OCI-LY7 (cell line): ENCODE results near the gene TIRAP. TPM values are rescaled to one million over a fixed set of nuclear protein-coding genes. Genes with fewer than 3 reads are reported as not detected.

Source experiments
- BruUV-seq: library from RNA; stranded (reverse); fragments of 400-500 nt; replicated peaks from 2 replicates; lab custom pipeline; 2021; lab: Mats Ljungman, UMichigan
- CTCF ChIA-PET: fragments of 300-600 bp; sonication (Branson Sonifier 250); formaldehyde crosslinking; loops from one replicate; lab custom pipeline; 2022; ENCODE audit warnings: antibody characterized with exemption; ENCODE audit not compliant: unreplicated experiment; lab: Charles Lee
- POLR2A ChIA-PET: fragments of 300-600 bp; sonication (Branson Sonifier 250); formaldehyde crosslinking; loops from one replicate; lab custom pipeline; 2022; ENCODE audit warnings: antibody characterized with exemption; lab: Charles Lee
- DNase-seq: peaks from one replicate; pipeline ENCODE4 v3.0.0-alpha.2; 2015; ENCODE audit warnings: low spot score
- H2AFZ ChIP-seq: fragments of 200-600 bp; sonication (generic), shearing (Covaris generic); 2 replicates; pipeline ENCODE4 v1.6.1; 2014; ENCODE audit warnings: mild to moderate bottlenecking, antibody characterized with exemption, low read length, moderate library complexity
- H3K27ac ChIP-seq: fragments of 200-600 bp; sonication (generic); 2 replicates; pipeline ENCODE4 v1.5.1; 2014; ENCODE audit warnings: mixed run types, low read depth, mild to moderate bottlenecking, moderate library complexity, low read length, inconsistent platforms; ENCODE audit not compliant: poor library complexity, severe bottlenecking
- H3K36me3 ChIP-seq: fragments of 200-600 bp; sonication (generic); 2 replicates; pipeline ENCODE4 v1.6.1; 2014; ENCODE audit warnings: mild to moderate bottlenecking, antibody characterized with exemption, low read length, moderate library complexity, mixed read lengths; ENCODE audit not compliant: insufficient read depth
- H3K4me1 ChIP-seq: fragments of 200-600 bp; sonication (generic); 2 replicates; pipeline ENCODE4 v1.5.1; 2014; ENCODE audit warnings: mild to moderate bottlenecking, low read length; ENCODE audit not compliant: insufficient read depth, poor library complexity, severe bottlenecking
- H3K4me2 ChIP-seq: fragments of 200-600 bp; sonication (generic); 2 replicates; pipeline ENCODE4 v1.6.1; 2014; ENCODE audit warnings: mild to moderate bottlenecking, low read length
- H3K4me3 ChIP-seq: fragments of 200-600 bp; sonication (generic); 2 replicates; pipeline ENCODE4 v1.5.1; 2014; ENCODE audit warnings: mild to moderate bottlenecking, low read depth, low read length; ENCODE audit not compliant: poor library complexity, severe bottlenecking
- H3K79me2 ChIP-seq: fragments of 200-600 bp; sonication (generic); 2 replicates; pipeline ENCODE4 v1.6.1; 2016; ENCODE audit warnings: low read depth, mild to moderate bottlenecking, low read length, moderate library complexity, mixed read lengths; ENCODE audit not compliant: insufficient read depth
- H3K9me2 ChIP-seq: fragments of 200-600 bp; sonication (generic); 2 replicates; pipeline ENCODE4 v1.6.1; 2016; ENCODE audit warnings: mild to moderate bottlenecking, low read length, mixed read lengths; ENCODE audit not compliant: insufficient read depth
- H3K9me3 ChIP-seq: fragments of 200-600 bp; sonication (generic); 2 replicates; pipeline ENCODE4 v1.6.1; 2014; ENCODE audit warnings: mild to moderate bottlenecking, mixed run types, low read length, mixed read lengths
- H4K20me1 ChIP-seq: fragments of 200-600 bp; sonication (generic); 2 replicates; pipeline ENCODE4 v1.6.1; 2014; ENCODE audit warnings: mild to moderate bottlenecking, antibody characterized with exemption, low read length, moderate library complexity, mixed read lengths; ENCODE audit not compliant: insufficient read depth
- EZH2phosphoT487 ChIP-seq: fragments of 200-600 bp; sonication (generic); IDR thresholded peaks from 2 replicates; pipeline ENCODE4 v1.6.1; 2018; ENCODE audit warnings: low read depth, borderline replicate concordance, mild to moderate bottlenecking, mixed run types, antibody characterized with exemption, low read length, moderate library complexity, mixed read lengths
- intact Hi-C: fragments of 100-400 bp; cut with micrococcal nuclease; formaldehyde crosslinking; loops from one replicate; pipeline ENCODE4 v1.10.0; 2022; ENCODE audit not compliant: unreplicated experiment
- total RNA-seq, 2 experiments: library from RNA; depleted of rRNA in 1 of 2; stranded (reverse); fragments of >200 nt in 1 of 2; shearing (Covaris generic) in 1 of 2; gene quantifications; 2 replicates each; pipeline ENCODE4 v1.2.3, GENCODE V29; 2014 to 2022
- TF ChIP-seq, protein P1 (sequence below): fragments of 200-600 bp; sonication (generic); conservative IDR thresholded peaks from 2 replicates; pipeline ENCODE4 v1.5.1; 2014; ENCODE audit warnings: mild to moderate bottlenecking, antibody characterized with exemption, low read length, moderate library complexity, mixed read lengths

TIRAP gene
- total RNA-seq, 2 experiments from 2014 or later = 3.4 to 9.8 TPM

DNA sequence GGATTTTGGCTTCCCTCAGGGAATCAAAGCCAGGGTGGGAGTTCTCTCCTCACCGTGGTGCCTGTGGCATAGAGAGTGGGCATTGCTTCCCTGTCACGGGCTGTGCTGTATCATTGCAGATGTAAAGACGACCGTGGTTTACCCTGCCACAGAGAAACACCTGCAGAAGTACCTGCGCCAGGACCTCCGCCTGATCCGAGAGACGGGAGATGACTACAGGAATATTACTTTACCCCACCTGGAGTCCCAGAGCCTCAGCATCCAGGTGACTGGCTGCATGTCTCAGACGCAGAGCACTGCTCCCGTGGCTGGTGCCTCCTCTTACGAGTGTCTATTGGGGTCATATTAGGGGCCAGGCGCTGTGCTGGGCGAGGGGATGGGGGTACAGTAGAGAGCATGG, 48.4 kb downstream of the TIRAP start:
- DNase-seq = no peak
- BruUV-seq = no TSS peak
- H3K9me2 ChIP-seq = no peaks in the 10 kb centered on the region
- no peaks in the 10 kb centered on the region for H3K4me1 ChIP-seq
- no peak overlapping the region for H3K27ac ChIP-seq
- no peak overlapping the region for H3K4me3 ChIP-seq
- intact Hi-C loops = no loop called here
- H3K4me2 ChIP-seq = no peak overlapping the region
- H2AFZ ChIP-seq = no peak overlapping the region
- H3K36me3 ChIP-seq = peaks cover 29% of the 10 kb centered on the region; the same call in 1 of the 2 replicates
- no peaks in the 10 kb centered on the region for H3K9me3 ChIP-seq
- H4K20me1 ChIP-seq = no peaks in the 10 kb centered on the region
- ChIA-PET POLR2A (interaction anchor here (0.6 kb wide), 1 partner anchor 13 kb away, joined by 3 read pairs; no protein-coding TSS in a partner anchor), CTCF (no interaction called here)
- TF ChIP-seq, protein P1, sequence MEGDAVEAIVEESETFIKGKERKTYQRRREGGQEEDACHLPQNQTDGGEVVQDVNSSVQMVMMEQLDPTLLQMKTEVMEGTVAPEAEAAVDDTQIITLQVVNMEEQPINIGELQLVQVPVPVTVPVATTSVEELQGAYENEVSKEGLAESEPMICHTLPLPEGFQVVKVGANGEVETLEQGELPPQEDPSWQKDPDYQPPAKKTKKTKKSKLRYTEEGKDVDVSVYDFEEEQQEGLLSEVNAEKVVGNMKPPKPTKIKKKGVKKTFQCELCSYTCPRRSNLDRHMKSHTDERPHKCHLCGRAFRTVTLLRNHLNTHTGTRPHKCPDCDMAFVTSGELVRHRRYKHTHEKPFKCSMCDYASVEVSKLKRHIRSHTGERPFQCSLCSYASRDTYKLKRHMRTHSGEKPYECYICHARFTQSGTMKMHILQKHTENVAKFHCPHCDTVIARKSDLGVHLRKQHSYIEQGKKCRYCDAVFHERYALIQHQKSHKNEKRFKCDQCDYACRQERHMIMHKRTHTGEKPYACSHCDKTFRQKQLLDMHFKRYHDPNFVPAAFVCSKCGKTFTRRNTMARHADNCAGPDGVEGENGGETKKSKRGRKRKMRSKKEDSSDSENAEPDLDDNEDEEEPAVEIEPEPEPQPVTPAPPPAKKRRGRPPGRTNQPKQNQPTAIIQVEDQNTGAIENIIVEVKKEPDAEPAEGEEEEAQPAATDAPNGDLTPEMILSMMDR = no peak
- TF ChIP-seq EZH2phosphoT487 = no peak
- no peaks in the 10 kb centered on the region for H3K79me2 ChIP-seq

DNA sequence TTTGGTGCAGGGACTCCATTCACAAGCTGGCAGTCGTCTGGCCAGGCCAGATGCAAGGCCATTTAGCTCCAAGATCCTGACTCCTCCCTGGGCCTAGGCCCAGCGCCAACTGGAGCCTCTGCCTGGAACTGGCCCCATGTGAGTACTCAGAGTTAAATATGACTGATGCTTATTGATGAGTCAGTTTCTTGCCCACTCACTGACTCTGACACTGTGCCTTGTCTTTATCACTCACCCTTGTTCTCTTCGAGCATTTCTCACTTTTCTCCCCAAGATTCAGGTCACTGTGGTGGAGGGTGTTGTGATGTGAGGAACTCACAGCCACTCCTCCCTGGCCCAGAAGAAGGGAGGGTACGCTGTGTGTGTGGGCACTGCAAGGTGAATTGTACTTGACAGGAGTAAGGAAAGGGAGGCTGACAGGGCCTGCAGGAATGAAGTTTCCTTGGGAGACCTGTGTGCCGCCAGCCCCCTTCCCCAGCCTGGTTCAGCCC, 49.4 kb downstream of the TIRAP start:
- H3K4me2 ChIP-seq = no peak overlapping the region
- no peak for TF ChIP-seq EZH2phosphoT487
- TF ChIP-seq, protein P1 = no peak
- H3K27ac ChIP-seq = no peak overlapping the region
- peaks cover 29% of the 10 kb centered on the region; the same call in 1 of the 2 replicates for H3K36me3 ChIP-seq
- POLR2A ChIA-PET = no interaction called here
- H3K4me3 ChIP-seq = no peak overlapping the region
- CTCF ChIA-PET = no interaction called here
- H3K9me2 ChIP-seq = no peaks in the 10 kb centered on the region
- no peaks in the 10 kb centered on the region for H4K20me1 ChIP-seq
- no peaks in the 10 kb centered on the region for H3K4me1 ChIP-seq
- no TSS peak for BruUV-seq
- intact Hi-C loops = no loop called here
- no peaks in the 10 kb centered on the region for H3K9me3 ChIP-seq
- DNase-seq = no peak
- no peaks in the 10 kb centered on the region for H3K79me2 ChIP-seq
- no peak overlapping the region for H2AFZ ChIP-seq

DNA sequence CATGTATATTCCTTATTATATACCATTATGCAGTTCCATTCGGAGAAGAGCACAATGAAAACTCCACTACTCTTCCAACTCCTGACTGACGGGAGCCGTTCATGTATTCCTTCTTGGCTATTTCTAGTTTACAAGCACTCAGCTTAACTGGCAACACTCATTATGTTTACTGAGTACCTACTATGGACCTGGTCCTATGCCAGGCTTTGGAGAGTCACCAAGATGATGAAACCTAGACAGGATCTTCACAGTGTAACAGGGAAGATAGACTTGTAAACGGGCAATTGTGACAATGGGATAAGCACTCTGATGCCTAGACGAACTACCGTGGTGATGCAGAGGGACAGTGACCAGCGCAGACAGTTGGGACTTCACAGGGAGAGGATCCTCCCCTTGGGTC, 50.2 kb downstream of the TIRAP start:
- Histone ChIP-seq H4K20me1 (no peaks in the 10 kb centered on the region), H3K9me3 (no peaks in the 10 kb centered on the region), H3K79me2 (no peaks in the 10 kb centered on the region), H3K4me3 (no peak overlapping the region), H3K27ac (no peak overlapping the region), H3K36me3 (peaks cover 33% of the 10 kb centered on the region; the same call in 1 of the 2 replicates), H3K4me2 (no peak overlapping the region), H3K4me1 (no peaks in the 10 kb centered on the region), H3K9me2 (no peaks in the 10 kb centered on the region), H2AFZ (no peak overlapping the region)
- intact Hi-C loops = no loop called here
- no peak for TF ChIP-seq EZH2phosphoT487
- TF ChIP-seq, protein P1 = no peak
- POLR2A ChIA-PET = interaction anchor here (0.6 kb wide), 1 partner anchor 109 kb away, joined by 3 read pairs; no protein-coding TSS in a partner anchor
- no peak for DNase-seq
- CTCF ChIA-PET = no interaction called here
- no TSS peak for BruUV-seq
